ENCODE results near the gene CORO6.

Gene CORO6

GRCh38 chr17:29577385-29578211 lies 45.1 kb downstream of the CORO6 start:
- no peak for DNase-seq (ENCODE audit: low read depth, low spot score)

DNA sequence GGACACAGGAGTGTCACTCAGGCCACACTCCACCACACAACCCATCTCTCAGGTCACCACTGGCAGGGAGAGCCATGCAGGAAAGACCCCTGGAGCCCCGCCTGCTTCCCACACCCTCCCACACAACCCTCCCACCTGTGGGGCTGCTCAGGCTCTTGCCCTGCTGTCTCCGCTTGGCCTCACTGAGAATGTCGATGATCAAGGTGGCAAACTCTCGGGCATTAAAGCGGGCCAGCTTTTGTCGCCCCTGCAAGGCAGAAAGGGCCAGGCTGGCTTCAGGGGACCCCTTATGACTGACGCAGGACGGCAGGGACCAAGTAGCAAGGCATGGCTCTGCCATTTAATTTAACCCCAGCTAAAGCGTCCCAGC lies 45.7 kb downstream of the CORO6 start:
- no peak for DNase-seq (ENCODE audit: low read depth, low spot score)

- DNase-seq (ENCODE audit: low read depth, low spot score) = no peak
These were observed 46.3 kb downstream of the CORO6 start for GRCh38 chr17:29576214-29577000.

DNA sequence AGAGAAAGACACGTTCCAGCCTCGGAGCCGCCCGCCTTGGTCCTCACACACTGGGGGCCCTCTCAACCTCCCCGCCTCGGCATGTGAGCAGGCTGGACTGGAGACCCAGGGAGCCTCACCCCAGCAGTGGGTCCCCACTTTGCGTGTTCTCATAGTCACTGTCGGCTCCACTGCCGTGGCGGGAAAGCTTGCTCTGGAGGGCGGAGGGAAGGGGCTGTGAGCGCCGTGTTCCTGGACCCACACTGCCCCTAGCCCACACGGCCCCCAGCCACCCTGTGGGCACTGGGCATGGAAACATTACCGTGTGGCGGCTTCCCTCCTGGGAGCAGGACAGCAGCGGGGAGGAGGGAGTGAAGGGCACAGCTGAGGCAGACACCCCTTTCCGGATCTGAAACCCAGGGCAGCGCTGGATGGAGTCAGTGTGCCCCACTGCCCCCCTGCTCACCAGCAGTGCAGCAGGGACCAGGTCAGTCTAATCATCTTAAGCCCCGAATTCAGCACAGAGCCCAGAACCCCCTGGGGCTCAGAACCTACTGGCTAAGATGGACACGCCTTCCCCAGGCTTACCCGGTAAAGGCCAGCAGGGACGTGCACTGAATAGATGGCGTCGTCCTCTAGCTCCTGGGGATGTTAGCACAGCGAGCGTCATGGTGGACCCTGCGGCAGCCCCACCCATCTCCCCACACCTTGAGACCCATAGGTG lies 47.0 kb downstream of the CORO6 start:
- DNase-seq (ENCODE audit: low read depth, low spot score) = no peak

DNA sequence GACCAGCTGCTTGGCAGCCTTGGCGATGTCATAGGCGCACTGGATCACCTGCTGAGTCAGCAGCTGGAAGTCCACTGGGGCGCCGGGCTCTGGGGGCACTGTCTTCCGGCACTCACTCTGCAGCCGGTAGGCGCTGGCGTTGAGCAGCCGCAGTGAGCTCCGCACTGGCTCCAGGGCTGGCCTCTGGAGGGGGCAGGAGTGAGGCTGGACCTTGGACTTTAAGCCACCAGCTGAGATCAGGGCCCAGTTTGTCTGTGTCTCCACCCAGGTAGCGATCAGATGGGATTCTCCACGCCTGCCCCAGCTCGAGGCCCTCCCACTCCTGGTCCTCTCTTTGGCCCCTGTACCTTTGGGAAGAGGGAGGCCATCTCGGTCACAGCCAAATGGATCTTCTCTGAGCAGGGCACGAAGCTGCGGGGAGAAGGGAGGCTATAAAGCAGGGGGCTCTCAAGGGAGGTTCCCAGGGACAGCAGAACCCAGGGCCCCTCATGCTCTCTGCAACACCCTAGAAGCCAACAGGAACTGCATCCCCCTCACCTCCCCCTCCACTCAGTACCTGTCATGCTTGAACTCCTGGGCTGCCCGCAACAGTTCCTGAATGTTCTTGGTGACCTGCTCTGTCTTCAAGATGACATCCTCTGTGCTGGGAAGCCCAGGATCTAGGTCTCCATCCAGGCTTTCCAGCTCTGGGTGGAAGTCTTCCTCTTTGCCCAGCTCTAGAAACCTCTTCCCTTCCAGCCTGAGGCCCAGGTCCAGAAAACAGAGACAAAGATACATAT lies 47.8 kb downstream of the CORO6 start:
- no peak for DNase-seq (ENCODE audit: low read depth, low spot score)

DNA sequence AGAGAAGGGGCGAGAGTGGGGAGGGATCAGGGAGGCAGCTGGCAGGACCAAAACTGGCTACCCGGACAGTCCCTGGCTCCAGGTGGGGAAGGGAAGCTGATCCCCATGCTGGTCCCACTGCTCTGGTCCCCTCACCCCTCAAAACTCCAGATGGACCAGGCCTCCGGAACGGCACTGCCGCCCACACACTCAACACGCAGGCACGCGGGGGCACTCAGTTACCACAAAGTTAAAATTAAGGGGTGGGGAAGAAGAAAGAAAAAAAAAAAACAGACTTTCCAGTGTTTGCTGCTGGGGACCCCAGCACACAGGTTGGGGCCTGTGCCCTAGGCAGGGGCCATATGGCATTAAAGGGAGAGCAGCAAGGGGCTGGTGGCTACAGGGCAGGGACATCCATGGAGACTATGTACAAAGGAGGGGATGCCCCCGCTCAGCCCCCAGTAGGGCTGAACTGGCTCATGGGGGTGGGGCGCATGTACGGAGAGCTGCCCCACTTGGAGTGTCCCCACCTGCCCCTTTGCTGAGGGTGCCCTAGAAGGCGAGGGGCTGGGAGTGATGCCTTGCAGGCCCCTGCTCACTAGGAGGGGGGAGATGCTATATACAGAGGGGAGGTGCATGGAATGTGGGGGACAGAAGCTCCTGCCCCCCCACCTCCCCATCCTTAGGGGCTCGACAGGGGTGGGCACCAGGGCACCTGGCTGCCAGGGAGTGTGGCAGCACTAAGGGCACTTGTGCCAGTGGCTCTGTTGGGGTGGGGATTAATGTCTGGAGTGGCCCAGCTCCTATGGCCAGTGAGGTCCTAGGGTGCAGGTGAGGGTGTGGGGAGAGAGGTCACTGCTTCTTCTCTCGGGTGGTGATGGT lies 48.6 kb downstream of the CORO6 start:
- no peak for DNase-seq (ENCODE audit: low read depth, low spot score)

- DNase-seq (ENCODE audit: low read depth, low spot score) = no peak
These were observed 49.2 kb downstream of the CORO6 start for GRCh38 chr17:29573558-29573869.

GRCh38 chr17:29572691-29573557 lies 49.8 kb downstream of the CORO6 start:
- no peak for DNase-seq (ENCODE audit: low read depth, low spot score)

DNA sequence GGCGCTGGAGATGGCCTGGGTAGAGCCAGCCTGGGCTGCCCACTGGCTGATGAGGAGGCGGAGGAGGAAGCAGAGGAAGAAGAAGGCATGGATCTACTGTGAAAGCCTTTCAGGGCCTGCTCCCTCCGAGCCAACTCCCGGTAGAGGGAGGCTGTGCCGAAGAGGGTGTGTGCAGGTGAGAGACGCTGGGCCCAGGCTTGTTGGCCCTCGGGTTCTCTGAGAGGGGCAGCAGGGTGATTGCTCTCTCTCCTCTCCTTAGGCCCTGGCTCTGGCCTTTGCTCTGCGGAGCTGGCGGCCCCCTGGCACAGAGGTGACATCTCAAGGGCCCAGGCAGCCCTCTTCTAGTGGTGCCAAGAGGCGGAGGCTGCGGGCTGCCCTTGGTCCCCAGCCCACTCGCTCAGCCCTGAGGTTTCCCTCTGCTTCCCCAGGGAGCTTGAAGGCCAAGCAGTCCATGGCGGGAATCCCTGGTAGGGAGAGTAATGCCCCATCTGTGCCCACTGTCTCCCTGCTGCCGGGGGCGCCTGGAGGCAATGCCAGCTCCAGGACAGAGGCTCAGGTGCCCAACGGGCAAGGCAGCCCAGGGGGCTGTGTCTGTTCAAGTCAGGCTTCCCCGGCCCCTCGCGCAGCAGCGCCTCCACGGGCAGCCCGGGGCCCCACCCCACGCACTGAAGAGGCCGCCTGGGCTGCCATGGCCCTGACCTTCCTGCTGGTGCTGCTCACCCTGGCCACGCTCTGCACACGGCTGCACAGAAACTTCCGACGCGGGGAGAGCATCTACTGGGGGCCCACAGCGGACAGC lies 50.6 kb downstream of the CORO6 start:
- no peak for DNase-seq (ENCODE audit: low read depth, low spot score)

DNA sequence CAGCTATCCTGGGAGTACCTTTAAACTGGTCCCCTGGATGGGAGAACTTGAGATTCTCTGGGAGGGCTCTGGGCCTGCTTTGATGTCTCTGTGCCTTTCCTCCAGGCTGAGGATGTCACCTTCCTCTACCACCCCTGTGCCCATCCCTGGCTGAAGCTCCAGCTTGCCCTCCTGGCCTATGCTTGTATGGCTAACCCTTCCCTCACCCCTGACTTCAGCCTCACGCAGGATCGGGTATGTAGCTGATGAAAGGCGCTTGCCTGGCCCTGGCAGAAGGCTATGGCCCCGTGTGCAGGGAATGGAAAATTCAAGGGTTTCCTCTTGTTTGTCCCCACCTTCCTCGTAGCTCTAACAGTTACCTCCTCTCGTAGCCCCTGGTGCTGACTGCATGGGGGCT lies 51.2 kb downstream of the CORO6 start:
- DNase-seq (ENCODE audit: low read depth, low spot score) = no peak

GRCh38 chr17:29570521-29570920 lies 52.2 kb downstream of the CORO6 start:
- no peak for DNase-seq (ENCODE audit: low read depth, low spot score)

DNA sequence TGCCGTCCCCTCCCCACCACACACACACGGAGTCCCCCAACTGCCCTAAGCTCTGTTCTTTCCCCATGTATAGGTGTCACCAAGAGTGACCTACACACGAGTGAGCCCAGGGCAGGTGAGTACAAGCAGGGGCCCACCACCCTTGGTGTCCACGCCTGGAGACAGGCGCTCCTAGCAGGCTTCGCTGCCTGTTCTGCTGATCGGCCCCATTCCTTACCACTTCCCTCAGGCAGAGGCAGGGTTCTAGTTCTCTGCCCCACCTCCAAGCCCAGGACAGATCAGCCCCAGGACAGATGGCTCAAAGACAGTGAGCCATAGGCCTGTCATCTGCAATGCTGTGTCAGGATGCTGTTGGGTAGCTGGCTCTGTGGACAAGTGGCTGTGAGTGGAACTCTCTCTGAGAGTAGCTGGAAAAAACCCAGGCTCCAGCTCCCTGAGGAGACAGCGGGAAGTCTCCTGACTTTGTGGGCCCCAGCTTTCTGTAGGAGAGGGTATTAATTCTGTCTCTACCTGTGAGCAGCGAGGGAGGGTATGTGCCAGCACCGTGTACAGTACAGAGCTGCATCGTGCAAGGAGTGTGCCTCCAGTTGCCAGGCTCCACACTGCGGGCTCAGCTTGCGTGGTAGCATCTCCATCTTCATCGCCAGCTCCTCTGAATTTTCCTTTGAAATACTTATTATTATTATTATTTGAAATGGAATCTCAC lies 53.3 kb downstream of the CORO6 start:
- no peak for DNase-seq (ENCODE audit: low read depth, low spot score)

- DNase-seq (ENCODE audit: low read depth, low spot score) = peak; percentile 77
These were observed 54.1 kb downstream of the CORO6 start, which contains the start of gene TP53I13 for GRCh38 chr17:29568331-29569244. TP53I13 (plus strand) TSS chr17:29568701; CDS start chr17:29568759, 58 bp downstream.

- peak; percentile 57 for DNase-seq (ENCODE audit: low read depth, low spot score)
These were observed 55.0 kb downstream of the CORO6 start for GRCh38 chr17:29567554-29568330.

DNA sequence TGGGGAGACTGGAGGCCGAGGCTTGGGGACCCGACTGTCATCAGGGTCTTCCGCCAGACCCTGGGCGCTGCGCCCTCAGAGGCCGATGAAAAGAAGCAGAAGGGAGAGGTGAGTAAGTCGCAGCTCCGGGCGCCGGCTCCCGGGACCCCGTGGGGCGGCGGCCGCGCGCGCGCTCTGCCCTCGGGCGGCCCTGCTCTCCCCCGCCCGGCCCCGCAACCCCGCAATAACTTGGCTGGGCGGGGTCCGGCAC lies 55.5 kb downstream of the CORO6 start:
- no peak for DNase-seq (ENCODE audit: low read depth, low spot score)

GRCh38 chr17:29566473-29567303 lies 56.0 kb downstream of the CORO6 start, which contains the start of gene ABHD15:
ABHD15 (minus strand) TSS chr17:29567037; CDS start chr17:29566966, 71 bp downstream.
- no peak for DNase-seq (ENCODE audit: low read depth, low spot score)

Data from activated CD4-positive, CD25-positive, alpha-beta regulatory T cell treated with anti-CD3 and anti-CD28 coated beads, Interleukin-2, amount 50 U/mL, for 16 hours (primary cell).